Activated naive CD4-positive, alpha-beta T cell treated with anti-CD3 and anti-CD28 coated beads, Interleukin-2, amount 50 U/mL, for 72 hours (primary cell): ENCODE data around the gene TMEM92. TPM values are rescaled to one million over a fixed set of nuclear protein-coding genes. Genes with fewer than 3 reads are reported as not detected.

Experiments used
- ATAC-seq, 2 donors: fragments of 150-1000 bp; cut with Tn5 transposase; 2 replicates each; pipeline ENCODE4 v1.10.0; 2021; ENCODE audit warnings: mild to moderate bottlenecking in 2 of 2, moderate library complexity in 2 of 2
- DNase-seq, 2 donors: peaks; one replicate each; pipeline ENCODE4 v3.0.0; 2021 to 2022; ENCODE audit warnings: low spot score in 2 of 2
- H3K27ac Mint-ChIP-seq, 2 donors: one replicate each; pipeline ENCODE4 v1.8.0; 2022; ENCODE audit warnings: mild to moderate bottlenecking in 2 of 2, mixed read lengths in 2 of 2
- H3K36me3 Mint-ChIP-seq, 2 donors: one replicate each; pipeline ENCODE4 v1.8.0; 2022; ENCODE audit warnings: mixed read lengths in 2 of 2
- H3K9me3 Mint-ChIP-seq, 2 donors: one replicate each; pipeline ENCODE4 v1.8.0; 2022; ENCODE audit warnings: mixed read lengths in 2 of 2
- total RNA-seq, 2 donors: library from RNA; stranded (reverse); gene quantifications; one replicate each; pipeline ENCODE4 v1.2.3, GENCODE V29; 2022

TMEM92 gene
- total RNA-seq, 2 donors from 2014 or later, result 0.39 TPM; not detected in 1

DNA sequence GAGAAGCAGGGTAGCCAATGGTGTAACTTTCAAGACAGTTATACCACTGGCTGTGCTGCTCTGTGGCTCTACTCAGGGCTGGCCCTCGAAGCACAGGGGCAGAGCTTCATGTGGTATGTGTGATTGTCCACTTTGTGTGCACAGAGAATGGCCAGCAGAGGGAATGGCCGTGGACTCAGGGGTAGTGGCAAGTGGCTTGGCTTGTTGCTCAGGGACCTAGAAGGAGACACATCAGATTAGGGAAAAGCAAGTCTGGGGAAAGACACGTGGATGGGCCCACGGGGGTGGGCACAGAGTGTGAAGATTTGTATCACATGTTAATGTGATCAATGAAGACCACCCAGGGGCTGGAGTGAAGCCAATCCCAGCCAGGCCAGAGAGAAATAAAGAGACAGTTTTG is 51.6 kb downstream of the TMEM92 start:
- Mint-ChIP-seq H3K27ac (peak overlapping the region in 1 of 2 donors; percentile 55), H3K36me3 (no peaks in the 10 kb centered on the region), H3K9me3 (no peaks in the 10 kb centered on the region)
- ATAC-seq, result no peak
- DNase-seq, result no peak

DNA sequence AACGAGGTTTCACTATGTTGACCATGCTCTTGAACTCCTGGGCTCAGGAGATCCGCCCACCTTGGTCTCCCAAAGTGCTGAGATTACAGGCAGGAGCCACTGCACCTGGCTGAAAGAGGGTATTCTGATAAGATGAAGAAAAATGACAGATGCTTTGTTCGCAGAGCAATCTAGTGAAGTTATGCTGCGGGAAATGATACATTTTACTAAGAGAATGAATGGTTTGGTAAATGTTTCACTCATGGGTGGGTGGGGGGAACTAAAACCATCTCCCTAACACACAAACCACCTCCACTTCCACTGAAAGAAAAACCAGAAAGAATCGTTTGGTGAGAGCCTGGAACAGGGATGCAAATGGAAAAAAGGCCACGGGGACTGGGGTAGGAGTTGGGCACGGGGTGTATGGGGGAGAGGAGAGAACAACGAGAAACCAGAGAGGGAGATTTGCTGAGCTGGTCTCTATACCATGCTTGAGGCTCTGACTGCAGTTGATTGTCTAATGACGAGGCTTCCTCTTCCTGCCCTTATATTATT is 52.6 kb downstream of the TMEM92 start:
- DNase-seq (no peak), ATAC-seq (peak; percentile 31 to 65)
- peak overlapping the region in 1 of 2 donors; percentile 52 for H3K27ac Mint-ChIP-seq
- no peaks in the 10 kb centered on the region for H3K9me3 Mint-ChIP-seq
- no peaks in the 10 kb centered on the region for H3K36me3 Mint-ChIP-seq

DNA sequence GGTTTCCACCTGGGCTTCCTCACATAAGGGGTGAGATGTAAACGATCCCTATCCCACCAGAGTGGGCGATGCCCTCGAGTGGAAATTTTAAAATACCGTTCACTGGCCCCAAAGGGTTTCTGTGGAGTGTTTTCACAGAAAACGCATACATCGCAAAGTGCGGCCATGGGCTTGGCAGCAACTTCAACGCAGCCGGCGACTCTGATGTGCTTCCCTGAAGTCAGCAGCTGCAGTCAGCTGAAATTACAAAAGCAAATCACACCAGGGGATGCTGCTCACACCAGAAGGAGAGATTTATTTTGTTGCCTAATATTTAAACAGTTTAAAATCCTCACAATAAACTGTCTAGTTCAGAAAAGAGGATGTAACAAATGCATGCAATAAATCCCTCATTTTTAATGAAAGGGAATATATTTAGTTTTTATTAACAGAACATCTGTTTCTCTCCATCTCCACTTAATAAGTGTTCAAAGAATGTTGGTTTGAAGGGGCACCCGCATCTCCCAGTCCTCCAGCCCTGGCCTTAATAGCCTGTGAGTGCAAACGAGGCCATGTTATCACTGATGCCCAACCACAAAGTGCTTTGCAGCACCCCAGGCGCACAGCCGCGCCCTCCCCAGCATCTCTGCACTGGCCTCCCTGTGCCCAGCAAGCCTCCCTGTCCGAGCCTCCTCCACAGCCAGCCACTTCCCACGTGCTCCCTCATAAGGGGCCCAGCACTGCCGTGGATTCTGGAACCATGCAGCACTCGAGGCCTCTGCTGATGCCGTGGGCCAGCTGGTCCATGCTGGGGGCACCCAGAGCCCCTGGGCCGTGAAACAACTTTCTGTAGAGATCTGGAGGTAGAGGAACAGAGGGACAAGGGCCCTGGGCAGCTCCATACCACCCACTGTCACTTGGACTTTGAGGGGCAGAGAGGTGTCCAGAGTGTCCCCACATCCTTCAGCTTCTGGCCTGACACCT is 54.4 kb downstream of the TMEM92 start:
- Mint-ChIP-seq H3K27ac (no peak overlapping the region), H3K9me3 (no peaks in the 10 kb centered on the region), H3K36me3 (no peaks in the 10 kb centered on the region)
- no peak for ATAC-seq
- no peak for DNase-seq

GRCh38 chr17:50329716-50330115 is 55.5 kb downstream of the TMEM92 start:
- ATAC-seq (no peak), DNase-seq (no peak)
- peak overlapping the region in 1 of 2 donors; percentile 63 for H3K27ac Mint-ChIP-seq
- H3K36me3 Mint-ChIP-seq, result no peaks in the 10 kb centered on the region
- H3K9me3 Mint-ChIP-seq, result no peaks in the 10 kb centered on the region

DNA sequence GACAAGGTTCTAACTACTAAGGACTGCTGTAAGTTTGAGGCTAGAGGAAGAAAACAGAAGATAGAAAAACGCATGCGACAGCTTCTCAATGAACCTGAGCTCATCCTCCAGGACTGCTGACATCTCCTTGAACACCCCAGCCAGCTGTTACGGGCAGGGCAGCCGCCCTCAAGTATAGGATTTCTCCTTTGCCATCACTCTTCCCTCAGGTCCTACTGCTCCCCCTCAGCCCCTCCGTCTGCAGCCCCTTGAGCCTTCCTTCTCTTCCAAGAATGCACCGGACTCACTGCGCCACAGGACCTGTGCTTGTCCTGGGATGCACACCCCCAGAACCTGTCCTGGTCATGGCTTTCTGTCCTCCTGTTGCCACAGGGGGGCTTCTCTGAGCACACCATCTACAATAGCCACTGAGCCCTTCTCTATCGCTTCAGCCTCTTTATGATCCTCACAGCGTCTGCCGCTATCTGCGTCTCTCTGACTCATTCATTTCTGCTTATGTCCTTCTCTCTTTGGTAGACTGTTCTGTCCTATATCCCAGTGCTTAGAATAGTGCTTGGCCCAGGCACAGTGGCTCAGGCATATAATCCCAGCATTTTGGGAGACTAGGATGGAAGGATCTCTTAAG is 56.0 kb downstream of the TMEM92 start:
- no peaks in the 10 kb centered on the region for H3K36me3 Mint-ChIP-seq
- no peak overlapping the region for H3K27ac Mint-ChIP-seq
- H3K9me3 Mint-ChIP-seq, result no peaks in the 10 kb centered on the region
- no peak for ATAC-seq
- DNase-seq, result no peak

Other genes starting within 250 kb of the TMEM92 start
- gene ITGA3, start 218.4 kb upstream of the TMEM92 start, total RNA-seq, result 10 to 100 TPM in 1 of 2 donors, 1 to 10 TPM in 1; 7.4 to 40.7 TPM
- gene PDK2, start 179.1 kb upstream of the TMEM92 start, total RNA-seq, result 10 to 100 TPM; 14.3 to 18.7 TPM
- 1 to 10 TPM; 1.3 to 4.4 TPM for gene SAMD14, start 144.3 kb upstream of the TMEM92 start, total RNA-seq
- 100 to 1,000 TPM in 1 of 2 donors, 10 to 100 TPM in 1; 74.4 to 112 TPM for gene PPP1R9B, start 123.8 kb upstream of the TMEM92 start, total RNA-seq
- gene SGCA, start 108.5 kb upstream of the TMEM92 start, total RNA-seq, result under 1 TPM; 0.31 to 0.41 TPM
- gene COL1A1, start 72.8 kb upstream of the TMEM92 start, total RNA-seq, result 1 to 10 TPM in 1 of 2 donors, under 1 TPM in 1; 0.48 to 3.0 TPM
- 10 to 100 TPM; 31.5 to 32.7 TPM for gene XYLT2, start 71.7 kb downstream of the TMEM92 start, total RNA-seq
- 10 to 100 TPM; 63.6 to 91.4 TPM for gene MRPL27, start 98.7 kb downstream of the TMEM92 start, total RNA-seq
- 100 to 1,000 TPM in 1 of 2 donors, 10 to 100 TPM in 1; 45.9 to 101 TPM for gene EME1, start 98.8 kb downstream of the TMEM92 start, total RNA-seq
- 10 to 100 TPM; 40.3 to 66.7 TPM for gene LRRC59, start 123.1 kb downstream of the TMEM92 start, total RNA-seq
- 10 to 100 TPM; 23.6 to 27.3 TPM for gene ACSF2, start 151.8 kb downstream of the TMEM92 start, total RNA-seq
- not detected for gene CHAD, start 194.4 kb downstream of the TMEM92 start, total RNA-seq
- 10 to 100 TPM; 24.4 to 51.0 TPM for gene RSAD1, start 204.4 kb downstream of the TMEM92 start, total RNA-seq
- gene MYCBPAP, start 234.0 kb downstream of the TMEM92 start, total RNA-seq, result 1 to 10 TPM in 1 of 2 donors, under 1 TPM in 1; 0.30 to 1.6 TPM